Lower lobe of right lung (tissue), 2 donors: Measurements from ENCODE around the gene FBXL16. TPM values are rescaled to one million over a fixed set of nuclear protein-coding genes. Genes with fewer than 3 reads are reported as not detected.
A peak's percentile ranks its signal among the peaks of the same experiment; 100 is the strongest.

Experiments used
- ATAC-seq, 2 donors: fragments of 200-7000 bp; cut with Tn5 transposase; one replicate each; pipeline ENCODE4 v1.9.1; 2020 to 2022; ENCODE audit warnings: mild to moderate bottlenecking in 2 of 2, moderate library complexity in 2 of 2
- DNase-seq: peaks from one replicate; pipeline ENCODE4 v3.0.0-alpha.2; 2020
- H3K27ac ChIP-seq: fragments of 200-600 bp; one replicate; pipeline ENCODE4 v1.8.0; 2022
- H3K27me3 ChIP-seq: fragments of 200-600 bp; one replicate; pipeline ENCODE4 v1.8.0; 2022; ENCODE audit warnings: low read depth
- H3K36me3 ChIP-seq: fragments of 200-600 bp; one replicate; pipeline ENCODE4 v1.8.0; 2022; ENCODE audit warnings: mild to moderate bottlenecking
- H3K4me1 ChIP-seq: fragments of 200-600 bp; one replicate; pipeline ENCODE4 v1.8.0; 2022
- H3K4me3 ChIP-seq: fragments of 200-600 bp; one replicate; pipeline ENCODE4 v1.8.0; 2022; ENCODE audit warnings: mild to moderate bottlenecking
- H3K9me3 ChIP-seq: fragments of 200-600 bp; one replicate; pipeline ENCODE4 v1.8.0; 2022
- CTCF ChIP-seq: fragments of 200-600 bp; IDR thresholded peaks from one replicate; pipeline ENCODE4 v1.8.0; 2022; ENCODE audit warnings: antibody characterized with exemption, mild to moderate bottlenecking
- intact Hi-C: fragments of 100-400 bp; cut with DNase I; formaldehyde crosslinking; loops from one replicate; pipeline ENCODE4 v1.11.0; 2022
- total RNA-seq: library from RNA; stranded (reverse); fragmentation: NEBNext Ultra II Directional; extraction: Animal tissue kit (Norgen Biotek cat#: 25700); gene quantifications from one replicate; pipeline ENCODE4 v1.2.1, GENCODE V29; 2021
- donor health status: DM: no; HTN: yes; CAD: no; lungs with severe emphysema.

The FBXL16 gene
- total RNA-seq, 1 donor from 2014 or later: 11.0 TPM

GRCh38 chr16:741986-742629 lies 36.5 kb upstream of the FBXL16 start:
- Histone ChIP-seq H3K27me3 (no peaks in the 10 kb centered on the region), H3K4me1 (peaks cover 15% of the 10 kb centered on the region), H3K4me3 (no peak overlapping the region), H3K27ac (no peak overlapping the region), H3K9me3 (no peaks in the 10 kb centered on the region), H3K36me3 (peaks cover 11% of the 10 kb centered on the region)
- DNase-seq: no peak
- no peak for TF ChIP-seq CTCF
- no peak for ATAC-seq
- intact Hi-C loops: no loop called here

GRCh38 chr16:740764-741505 lies 35.3 kb upstream of the FBXL16 start, which contains the start of gene CIAO3:
CIAO3 (minus strand) TSS chr16:740997; CDS start chr16:740985, 12 bp downstream.
- intact Hi-C loops: no loop called here
- H3K9me3 ChIP-seq: no peaks in the 10 kb centered on the region
- H3K4me1 ChIP-seq: peaks cover 15% of the 10 kb centered on the region
- ATAC-seq (peak; percentile 96 to 97), DNase-seq (peak; percentile 93)
- TF ChIP-seq CTCF: peak; percentile 92
- peak within 1 kb of the TSS; percentile 97 for H3K4me3 ChIP-seq
- H3K36me3 ChIP-seq: peaks cover 22% of the 10 kb centered on the region
- peak within 1 kb of the TSS; percentile 86 for H3K27ac ChIP-seq
- no peaks in the 10 kb centered on the region for H3K27me3 ChIP-seq

- intact Hi-C loops: no loop called here
- H3K27ac ChIP-seq: peak overlapping the region; percentile 86
- peak; percentile 65 for DNase-seq
These were observed 34.8 kb upstream of the FBXL16 start for GRCh38 chr16:740459-740763.

GRCh38 chr16:739560-740458 lies 34.2 kb upstream of the FBXL16 start:
- Histone ChIP-seq H3K36me3 (peaks cover 34% of the 10 kb centered on the region), H3K9me3 (no peaks in the 10 kb centered on the region), H3K27me3 (no peaks in the 10 kb centered on the region), H3K4me1 (peaks cover 15% of the 10 kb centered on the region), H3K4me3 (peak overlapping the region; percentile 97), H3K27ac (peak overlapping the region; percentile 86)
- no peak for TF ChIP-seq CTCF
- ATAC-seq (no peak), DNase-seq (no peak)
- intact Hi-C loops: no loop called here

More at GRCh38 chr16:740459-740763, 34.8 kb upstream of the FBXL16 start:
- no peaks in the 10 kb centered on the region for H3K9me3 ChIP-seq
- peaks cover 15% of the 10 kb centered on the region for H3K4me1 ChIP-seq
- H3K4me3 ChIP-seq: peak overlapping the region; percentile 97
- ATAC-seq: peak; percentile 24 to 38
- peaks cover 27% of the 10 kb centered on the region for H3K36me3 ChIP-seq
- no peaks in the 10 kb centered on the region for H3K27me3 ChIP-seq
- TF ChIP-seq CTCF: no peak

GRCh38 chr16:736936-737481 lies 31.4 kb upstream of the FBXL16 start:
- DNase-seq (no peak), ATAC-seq (no peak)
- Histone ChIP-seq H3K4me3 (no peak overlapping the region), H3K27me3 (no peaks in the 10 kb centered on the region), H3K9me3 (no peaks in the 10 kb centered on the region), H3K27ac (no peak overlapping the region), H3K4me1 (peaks cover 15% of the 10 kb centered on the region), H3K36me3 (peaks cover 61% of the 10 kb centered on the region)
- TF ChIP-seq CTCF: no peak
- intact Hi-C loops: no loop called here
